K562 treated with DMSO at 1 percent for 4 hours (cell line): ENCODE results near the gene NDUFV3. TPM values are rescaled to one million over a fixed set of nuclear protein-coding genes. Genes with fewer than 3 reads are reported as not detected.

Experiments
- total RNA-seq: library from RNA; unstranded; fragments of 300-600 nt; gene quantifications from 2 replicates; pipeline ENCODE4 v1.2.3, GENCODE V29; 2022; ENCODE audit not compliant: insufficient read depth

NDUFV3 gene
- 35.1 and 38.7 TPM in 2 replicates for total RNA-seq

GRCh38 chr21:42892931-42893755 lies at the start of gene NDUFV3:
Gene NDUFV3 (plus strand): TSS chr21:42893309. CDS start chr21:42893334, 25 bp downstream.

GRCh38 chr21:42878993-42879787 lies 13.9 kb upstream of the NDUFV3 start, which contains the start of gene WDR4:
Gene WDR4 (minus strand): TSS chr21:42879539. CDS start chr21:42879495, 44 bp downstream.

GRCh38 chr21:42925114-42925926 lies 32.2 kb downstream of the NDUFV3 start, which contains the start of gene ERVH48-1:
Gene ERVH48-1 (minus strand): TSS chr21:42925630. CDS start chr21:42919006, 6,624 bp downstream.

Other genes starting within 250 kb of the NDUFV3 start
- gene PDE9A, start 239.7 kb upstream of the NDUFV3 start, total RNA-seq = not detected in 2 replicates
- 13.2 and 15.1 TPM in 2 replicates for gene WDR4, start 13.8 kb upstream of the NDUFV3 start, total RNA-seq
- not detected in 2 replicates for gene ERVH48-1, start 32.3 kb downstream of the NDUFV3 start, total RNA-seq
- 5.5 and 6.2 TPM in 2 replicates for gene PKNOX1, start 81.3 kb downstream of the NDUFV3 start, total RNA-seq
- 297 and 311 TPM in 2 replicates for gene CBS, start 182.5 kb downstream of the NDUFV3 start, total RNA-seq
- gene U2AF1, start 214.3 kb downstream of the NDUFV3 start, total RNA-seq = 50.5 and 61.0 TPM in 2 replicates